K562 (cell line): Measurements from ENCODE around the gene WDR93. TPM values are rescaled to one million over a fixed set of nuclear protein-coding genes. Genes with fewer than 3 reads are reported as not detected.

Experiments
- ATAC-seq: fragments of 200-7000 bp; cut with Tn5 transposase; 3 replicates; pipeline ENCODE4 v1.9.1; 2020; ENCODE audit warnings: moderate library complexity
- BruUV-seq: library from RNA; stranded (reverse); fragments of 400-500 nt; replicated peaks from 2 replicates; lab custom pipeline; 2021; lab: Mats Ljungman, UMichigan
- CTCF ChIA-PET: fragments of 300-600 bp; formaldehyde crosslinking; extraction: SDS; loops from one replicate; lab custom pipeline; 2021; ENCODE audit warnings: low intra/inter-chr PET ratio; lab: Yijun Ruan, JAX
- POLR2A ChIA-PET: fragments of 300-600, 350-650 bp; sonication (Branson Sonifier 250); formaldehyde crosslinking; extraction: SDS; loops from one replicate; lab custom pipeline; 2021; ENCODE audit warnings: antibody characterized with exemption, inconsistent platforms; lab: Yijun Ruan, JAX
- DNase-seq, 4 experiments: peaks; one replicate each; pipeline versions ENCODE4 v3.0.0 to v3.0.0-alpha.2; 2011 to 2018; ENCODE audit warnings: low spot score in 3 of 4, mixed read lengths in 3 of 4; ENCODE audit errors: extremely low read depth in 1 of 4
- FAIRE-seq: peaks from 2 replicates; lab custom pipeline; 2011; peaks lifted over from hg19 to GRCh38; lab: Jason Lieb, UNC
- H2AFZ ChIP-seq: 2 replicates; pipeline ENCODE4 v1.6.0; 2011; ENCODE audit warnings: low read depth, low read length, control low read depth, inconsistent platforms
- H3K27ac ChIP-seq: fragments of 200-600 bp; 3 replicates; pipeline ENCODE4 v1.8.0; 2011; ENCODE audit warnings: low read depth, mild to moderate bottlenecking, control low read depth, inconsistent platforms, low read length, moderate library complexity, mixed read lengths; ENCODE audit errors: extremely low read depth
- H3K27me3 ChIP-seq, 2 experiments: fragments of 300-600 bp in 1 of 2; 2 replicates in 1 of 2; 3 replicates in 1 of 2; pipeline versions ENCODE4 v1.6.0 to v1.8.0; 2011; ENCODE audit warnings: inconsistent platforms in 2 of 2, low read length in 2 of 2, mild to moderate bottlenecking in 1 of 2, mixed read lengths in 1 of 2, moderate library complexity in 1 of 2; ENCODE audit not compliant: control insufficient read depth in 2 of 2, insufficient read depth in 2 of 2
- H3K36me3 ChIP-seq: fragments of 300-600 bp; 3 replicates; pipeline ENCODE4 v1.8.0; 2011; ENCODE audit warnings: mild to moderate bottlenecking, low read length, inconsistent platforms; ENCODE audit not compliant: control insufficient read depth, insufficient read depth
- H3K4me1 ChIP-seq, 2 experiments: fragments of 200-600 bp in 1 of 2; replicated peaks in 1 of 2; 2 replicates in 1 of 2; 3 replicates in 1 of 2; pipeline versions ENCODE4 v1.5.1 to v1.8.0; 2011; ENCODE audit warnings: inconsistent platforms in 2 of 2, low read length in 2 of 2, mild to moderate bottlenecking in 1 of 2, mixed read lengths in 1 of 2, moderate library complexity in 1 of 2; ENCODE audit not compliant: control insufficient read depth in 2 of 2, insufficient read depth in 2 of 2
- H3K4me2 ChIP-seq: 2 replicates; pipeline ENCODE4 v1.6.1; 2011; ENCODE audit warnings: low read length, control low read depth, inconsistent platforms, mixed read lengths; ENCODE audit not compliant: insufficient read depth
- H3K4me3 ChIP-seq: fragments of 200-600 bp; sonication (generic), shearing (Covaris generic); 2 replicates; pipeline ENCODE4 v1.5.1; 2016; ENCODE audit warnings: control low read depth, inconsistent platforms
- H3K79me2 ChIP-seq: fragments of 200-600 bp; 3 replicates; pipeline ENCODE4 v1.8.0; 2011; ENCODE audit warnings: low read length, inconsistent platforms; ENCODE audit not compliant: control insufficient read depth, insufficient read depth
- H3K9ac ChIP-seq, 2 experiments: 2 replicates each; pipeline versions ENCODE4 v1.6.0 to v1.6.1; 2011; ENCODE audit warnings: low read depth in 2 of 2, low read length in 2 of 2, control low read depth in 1 of 2, inconsistent platforms in 1 of 2, mild to moderate bottlenecking in 1 of 2, mixed read lengths in 1 of 2; ENCODE audit not compliant: insufficient read depth in 1 of 2
- H3K9me1 ChIP-seq: one replicate; pipeline ENCODE4 v1.6.0; 2011; ENCODE audit warnings: inconsistent platforms, mild to moderate bottlenecking, low read length, moderate library complexity; ENCODE audit not compliant: control insufficient read depth, insufficient read depth
- H3K9me3 ChIP-seq: replicated peaks from 2 replicates; pipeline ENCODE4 v1.5.1; 2011; ENCODE audit warnings: low read depth, low read length, inconsistent platforms; ENCODE audit not compliant: control insufficient read depth, insufficient read depth
- H4K20me1 ChIP-seq: replicated peaks from 2 replicates; pipeline ENCODE4 v1.6.1; 2011; ENCODE audit warnings: low read length, inconsistent platforms, mixed read lengths; ENCODE audit not compliant: control insufficient read depth, insufficient read depth
- ZBTB12 ChIP-seq: fragments of 250-450 bp; sonication (Bioruptor Pico); IDR thresholded peaks from 2 replicates; pipeline ENCODE4 v1.4.0; 2020
- ZNF280A ChIP-seq: fragments of 450-650 bp; IDR thresholded peaks from 2 replicates; pipeline ENCODE4 v1.6.1; 2018; ENCODE audit warnings: mild to moderate bottlenecking, low read depth; ENCODE audit not compliant: partially characterized antibody
- ZNF431 ChIP-seq: sonication (generic); formaldehyde crosslinking; IDR thresholded peaks from 2 replicates; pipeline ENCODE4 v1.8.0; 2022; ENCODE audit warnings: mild to moderate bottlenecking, missing genetic modification reagents
- WGBS: fragments of 100-300 bp; shearing (Covaris generic); methylation state at CpG from one replicate; pipeline ENCODE4 v1.1.6; 2016; ENCODE audit warnings: low coverage, mixed read lengths; ENCODE audit not compliant: insufficient coverage; ENCODE audit errors: missing lambda C conversion rate; 5-methylcytosine and 5-hydroxymethylcytosine counted together
- in situ Hi-C: fragments of 300-500 bp; cut with MboI; formaldehyde crosslinking; loops from 4 replicates; pipeline ENCODE4 v1.15.0; 2018; ENCODE audit warnings: inconsistent platforms, mixed read lengths
- intact Hi-C: fragments of 100-400 bp; cut with micrococcal nuclease; formaldehyde crosslinking; loops from 2 replicates; pipeline ENCODE4 v1.14.2; 2022
- polyA plus RNA-seq, 8 experiments: library from polyadenylated mRNA; depleted of rRNA in 4 of 8; stranded (reverse) in 5 of 8; unstranded in 3 of 8; fragments of >200 nt; fragmentation: Nextera tagmentation in 2 of 8; fragmentation: Illumina TruSeq in 1 of 8; extraction: Ambion mirVana in 2 of 8; extraction: Trizol in 1 of 8; gene quantifications; 2 replicates each; pipeline versions ENCODE4 v1.2.1 to v1.2.3, GENCODE V29; 2011 to 2014; ENCODE audit warnings: inconsistent platforms in 1 of 8, missing spikeins in 1 of 8
- total RNA-seq, 7 experiments: library from RNA; depleted of rRNA in 6 of 7; stranded (reverse); fragments of >200 nt in 6 of 7; fragmentation: Illumina TruSeq in 2 of 7; extraction: Trizol in 2 of 7; gene quantifications; 2 replicates each; pipeline versions ENCODE4 v1.2.1 to v1.2.3, GENCODE V29; 2011 to 2021; ENCODE audit warnings: low replicate concordance in 1 of 7
- TF ChIP-seq, protein P1 (sequence below): fragments of 450-650 bp; formaldehyde crosslinking; IDR thresholded peaks from 2 replicates; pipeline ENCODE4 v1.4.0; 2020; ENCODE audit warnings: mild to moderate bottlenecking, moderate library complexity
- TF ChIP-seq, protein P2 (sequence below): fragments of 150-350 bp; IDR thresholded peaks from 2 replicates; pipeline ENCODE4 v1.6.1; 2014; ENCODE audit warnings: low read depth, mild to moderate bottlenecking, low read length, borderline replicate concordance

Gene WDR93
- total and polyA plus RNA-seq, 9 of the 15 experiments (the other 6 are each of a cell fraction or from before 2014, with no cell fraction given): not detected

- no peak overlapping the region for H3K4me3 ChIP-seq
- peak overlapping the region in 1 of 2 experiments; percentile 52; a peak in 1 of 4 replicates for H3K9ac ChIP-seq
- 58% methylated on average over 16 of the region's 22 CpGs for whole genome bisulfite sequencing
- no peak for DNase-seq
- no TSS peak for BruUV-seq
- in situ Hi-C loops: no loop called here
- H2AFZ ChIP-seq: no peak overlapping the region
- no peaks in the 10 kb centered on the region for H3K9me1 ChIP-seq
- no peak overlapping the region for H3K4me2 ChIP-seq
- no peaks in the 10 kb centered on the region for H3K27me3 ChIP-seq
- ChIA-PET POLR2A (interaction anchor here (0.6 to 1.1 kb wide), 2 partner anchors 13 to 36 kb away, joined by 3 to 4 read pairs; no protein-coding TSS in a partner anchor), CTCF (no interaction called here)
- intact Hi-C loops: no loop called here
- TF ChIP-seq, protein P1, sequence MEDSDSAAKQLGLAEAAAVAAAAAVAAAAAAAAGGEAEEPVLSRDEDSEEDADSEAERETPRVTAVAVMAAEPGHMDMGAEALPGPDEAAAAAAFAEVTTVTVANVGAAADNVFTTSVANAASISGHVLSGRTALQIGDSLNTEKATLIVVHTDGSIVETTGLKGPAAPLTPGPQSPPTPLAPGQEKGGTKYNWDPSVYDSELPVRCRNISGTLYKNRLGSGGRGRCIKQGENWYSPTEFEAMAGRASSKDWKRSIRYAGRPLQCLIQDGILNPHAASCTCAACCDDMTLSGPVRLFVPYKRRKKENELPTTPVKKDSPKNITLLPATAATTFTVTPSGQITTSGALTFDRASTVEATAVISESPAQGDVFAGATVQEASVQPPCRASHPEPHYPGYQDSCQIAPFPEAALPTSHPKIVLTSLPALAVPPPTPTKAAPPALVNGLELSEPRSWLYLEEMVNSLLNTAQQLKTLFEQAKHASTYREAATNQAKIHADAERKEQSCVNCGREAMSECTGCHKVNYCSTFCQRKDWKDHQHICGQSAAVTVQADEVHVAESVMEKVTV: no peak
- TF ChIP-seq ZNF431: no peak
- TF ChIP-seq ZNF280A: no peak
- TF ChIP-seq, protein P2, sequence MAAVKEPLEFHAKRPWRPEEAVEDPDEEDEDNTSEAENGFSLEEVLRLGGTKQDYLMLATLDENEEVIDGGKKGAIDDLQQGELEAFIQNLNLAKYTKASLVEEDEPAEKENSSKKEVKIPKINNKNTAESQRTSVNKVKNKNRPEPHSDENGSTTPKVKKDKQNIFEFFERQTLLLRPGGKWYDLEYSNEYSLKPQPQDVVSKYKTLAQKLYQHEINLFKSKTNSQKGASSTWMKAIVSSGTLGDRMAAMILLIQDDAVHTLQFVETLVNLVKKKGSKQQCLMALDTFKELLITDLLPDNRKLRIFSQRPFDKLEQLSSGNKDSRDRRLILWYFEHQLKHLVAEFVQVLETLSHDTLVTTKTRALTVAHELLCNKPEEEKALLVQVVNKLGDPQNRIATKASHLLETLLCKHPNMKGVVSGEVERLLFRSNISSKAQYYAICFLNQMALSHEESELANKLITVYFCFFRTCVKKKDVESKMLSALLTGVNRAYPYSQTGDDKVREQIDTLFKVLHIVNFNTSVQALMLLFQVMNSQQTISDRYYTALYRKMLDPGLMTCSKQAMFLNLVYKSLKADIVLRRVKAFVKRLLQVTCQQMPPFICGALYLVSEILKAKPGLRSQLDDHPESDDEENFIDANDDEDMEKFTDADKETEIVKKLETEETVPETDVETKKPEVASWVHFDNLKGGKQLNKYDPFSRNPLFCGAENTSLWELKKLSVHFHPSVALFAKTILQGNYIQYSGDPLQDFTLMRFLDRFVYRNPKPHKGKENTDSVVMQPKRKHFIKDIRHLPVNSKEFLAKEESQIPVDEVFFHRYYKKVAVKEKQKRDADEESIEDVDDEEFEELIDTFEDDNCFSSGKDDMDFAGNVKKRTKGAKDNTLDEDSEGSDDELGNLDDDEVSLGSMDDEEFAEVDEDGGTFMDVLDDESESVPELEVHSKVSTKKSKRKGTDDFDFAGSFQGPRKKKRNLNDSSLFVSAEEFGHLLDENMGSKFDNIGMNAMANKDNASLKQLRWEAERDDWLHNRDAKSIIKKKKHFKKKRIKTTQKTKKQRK: no peak
- TF ChIP-seq ZBTB12 (CRISPR knock-in tag): no peak
- H3K27ac ChIP-seq: no peak overlapping the region
- H3K79me2 ChIP-seq: no peaks in the 10 kb centered on the region
- H4K20me1 ChIP-seq: no peaks in the 10 kb centered on the region
- H3K4me1 ChIP-seq: peaks cover 0 to 8% of the 10 kb centered on the region in 2 experiments; a peak in 2 of 5 replicates
- H3K36me3 ChIP-seq: no peaks in the 10 kb centered on the region
- no peaks in the 10 kb centered on the region; the same call in 1 of the 2 replicates for H3K9me3 ChIP-seq
- ATAC-seq: no peak
- FAIRE-seq: no peak
These were observed 101.6 kb downstream of the WDR93 start for GRCh38 chr15:89792106-89792805.
